Mesenchymal stem cell (in vitro differentiated cells and primary cell): ENCODE results near the gene FOXC2.

ENCODE experiments used
- DNase-seq: peaks from one replicate; pipeline ENCODE4 v3.0.0-alpha.2; 2013
- H2AFZ ChIP-seq: one replicate; pipeline ENCODE4 v1.6.1; 2013; ENCODE audit warnings: low read depth, mild to moderate bottlenecking, control low read depth, inconsistent platforms, low read length, moderate library complexity
- H2AK5ac ChIP-seq: 2 replicates; pipeline ENCODE4 v1.6.1; 2013; ENCODE audit warnings: low read length, moderate library complexity, mild to moderate bottlenecking, inconsistent platforms; ENCODE audit not compliant: severe bottlenecking
- H2BK120ac ChIP-seq: one replicate; pipeline ENCODE4 v1.6.1; 2013; ENCODE audit warnings: low read depth, mild to moderate bottlenecking, inconsistent platforms, low read length, moderate library complexity
- H2BK12ac ChIP-seq, 2 experiments: one replicate each; pipeline ENCODE4 v1.6.1; 2013; ENCODE audit warnings: inconsistent platforms in 2 of 2, low read length in 2 of 2, mild to moderate bottlenecking in 2 of 2, moderate library complexity in 2 of 2, control low read depth in 1 of 2
- H2BK15ac ChIP-seq: one replicate; pipeline ENCODE4 v1.6.1; 2013; ENCODE audit warnings: mild to moderate bottlenecking, low read depth, inconsistent platforms; ENCODE audit not compliant: poor library complexity, severe bottlenecking
- H2BK5ac ChIP-seq: 2 replicates; pipeline ENCODE4 v1.6.1; 2013; ENCODE audit warnings: low read depth, mild to moderate bottlenecking, low read length, control low read depth, inconsistent platforms; ENCODE audit not compliant: poor library complexity, severe bottlenecking
- H3K14ac ChIP-seq, 2 experiments: one replicate each; pipeline ENCODE4 v1.6.1; 2013; ENCODE audit warnings: inconsistent platforms in 2 of 2, low read length in 2 of 2, control low read depth in 1 of 2, mild to moderate bottlenecking in 1 of 2, moderate library complexity in 1 of 2
- H3K18ac ChIP-seq, 2 experiments: one replicate each; pipeline ENCODE4 v1.6.1; 2013; ENCODE audit warnings: inconsistent platforms in 2 of 2, low read length in 2 of 2, control low read depth in 1 of 2, low read depth in 1 of 2, mild to moderate bottlenecking in 1 of 2
- H3K23ac ChIP-seq, 2 experiments: one replicate each; pipeline ENCODE4 v1.6.1; 2013; ENCODE audit warnings: inconsistent platforms in 2 of 2, low read length in 2 of 2, mild to moderate bottlenecking in 2 of 2, moderate library complexity in 2 of 2, control low read depth in 1 of 2
- H3K27ac ChIP-seq: 2 replicates; pipeline ENCODE4 v1.5.1; 2013; ENCODE audit warnings: mild to moderate bottlenecking, moderate library complexity, low read length, control low read depth, inconsistent platforms; ENCODE audit not compliant: poor library complexity, severe bottlenecking
- H3K27me3 ChIP-seq, 2 experiments: 2 replicates each; pipeline versions ENCODE4 v1.6.1 to v1.7.0; 2013; ENCODE audit warnings: low read length in 2 of 2, mild to moderate bottlenecking in 2 of 2, moderate library complexity in 2 of 2, control low read depth in 1 of 2, inconsistent platforms in 1 of 2; ENCODE audit not compliant: control insufficient read depth in 1 of 2, insufficient read depth in 1 of 2
- H3K36me3 ChIP-seq, 2 experiments: 2 replicates each; pipeline versions ENCODE4 v1.6.1 to v1.7.0; 2013; ENCODE audit warnings: low read length in 2 of 2, control low read depth in 1 of 2, inconsistent platforms in 1 of 2, low read depth in 1 of 2, mild to moderate bottlenecking in 1 of 2; ENCODE audit not compliant: insufficient read depth in 2 of 2, control insufficient read depth in 1 of 2
- H3K4ac ChIP-seq, 2 experiments: one replicate each; pipeline ENCODE4 v1.6.1; 2013; ENCODE audit warnings: inconsistent platforms in 2 of 2, low read length in 2 of 2, mild to moderate bottlenecking in 2 of 2, moderate library complexity in 2 of 2, control low read depth in 1 of 2, low read depth in 1 of 2
- H3K4me1 ChIP-seq: 2 replicates; pipeline ENCODE4 v1.6.1; 2013; ENCODE audit warnings: low read depth, low read length, control low read depth; ENCODE audit not compliant: control insufficient read depth, insufficient read depth
- H3K4me2 ChIP-seq: 2 replicates; pipeline ENCODE4 v1.6.1; 2013; ENCODE audit warnings: low read length, mild to moderate bottlenecking, inconsistent platforms; ENCODE audit not compliant: poor library complexity, severe bottlenecking
- H3K4me3 ChIP-seq, 2 experiments: 2 replicates each; pipeline versions ENCODE4 v1.5.1 to v1.7.0; 2013; ENCODE audit warnings: low read length in 2 of 2, mild to moderate bottlenecking in 2 of 2, control low read depth in 1 of 2, low read depth in 1 of 2; ENCODE audit not compliant: insufficient read depth in 1 of 2
- H3K79me1 ChIP-seq: replicated peaks from 2 replicates; pipeline ENCODE4 v1.6.1; 2013; ENCODE audit warnings: mild to moderate bottlenecking, control low read depth, low read length, inconsistent platforms; ENCODE audit not compliant: poor library complexity, severe bottlenecking
- H3K9ac ChIP-seq: 2 replicates; pipeline ENCODE4 v1.7.0; 2013; ENCODE audit warnings: mild to moderate bottlenecking, low read length, moderate library complexity
- H3K9me3 ChIP-seq: 2 replicates; pipeline ENCODE4 v1.7.0; 2013; ENCODE audit warnings: mild to moderate bottlenecking, low read length; ENCODE audit not compliant: control insufficient read depth
- H4K8ac ChIP-seq: one replicate; pipeline ENCODE4 v1.6.1; 2013; ENCODE audit warnings: inconsistent platforms, mild to moderate bottlenecking, low read length, moderate library complexity
- H4K91ac ChIP-seq: one replicate; pipeline ENCODE4 v1.6.1; 2013; ENCODE audit warnings: mild to moderate bottlenecking, low read length, inconsistent platforms
- WGBS: methylation state at CpG from one replicate; pipeline ENCODE4 v1.1.7; 2013; ENCODE audit warnings: mixed read lengths; 5-methylcytosine and 5-hydroxymethylcytosine counted together

FOXC2 gene

GRCh38 chr16:86545481-86545880 is 21.1 kb upstream of the FOXC2 start:
- Histone ChIP-seq H3K4me2 (no peak overlapping the region), H3K79me1 (peaks cover 38% of the 10 kb centered on the region), H2BK5ac (no peak overlapping the region), H2BK12ac (no peak overlapping the region), H2AK5ac (no peak overlapping the region), H3K4me3 (no peak overlapping the region), H3K14ac (no peak overlapping the region), H4K8ac (no peak overlapping the region), H2AFZ (no peak overlapping the region), H3K4ac (no peak overlapping the region), H3K27ac (no peak overlapping the region), H3K4me1 (no peaks in the 10 kb centered on the region), H3K9me3 (no peaks in the 10 kb centered on the region), H4K91ac (no peak overlapping the region), H3K36me3 (peaks cover 56 to 95% of the 10 kb centered on the region in 2 experiments), H3K9ac (no peak overlapping the region), H3K18ac (no peak overlapping the region), H2BK15ac (no peak overlapping the region), H3K23ac (no peak overlapping the region), H2BK120ac (no peak overlapping the region), H3K27me3 (no peaks in the 10 kb centered on the region)
- 89% methylated on average over 12 of the region's 12 CpGs for WGBS
- no peak for DNase-seq

DNA sequence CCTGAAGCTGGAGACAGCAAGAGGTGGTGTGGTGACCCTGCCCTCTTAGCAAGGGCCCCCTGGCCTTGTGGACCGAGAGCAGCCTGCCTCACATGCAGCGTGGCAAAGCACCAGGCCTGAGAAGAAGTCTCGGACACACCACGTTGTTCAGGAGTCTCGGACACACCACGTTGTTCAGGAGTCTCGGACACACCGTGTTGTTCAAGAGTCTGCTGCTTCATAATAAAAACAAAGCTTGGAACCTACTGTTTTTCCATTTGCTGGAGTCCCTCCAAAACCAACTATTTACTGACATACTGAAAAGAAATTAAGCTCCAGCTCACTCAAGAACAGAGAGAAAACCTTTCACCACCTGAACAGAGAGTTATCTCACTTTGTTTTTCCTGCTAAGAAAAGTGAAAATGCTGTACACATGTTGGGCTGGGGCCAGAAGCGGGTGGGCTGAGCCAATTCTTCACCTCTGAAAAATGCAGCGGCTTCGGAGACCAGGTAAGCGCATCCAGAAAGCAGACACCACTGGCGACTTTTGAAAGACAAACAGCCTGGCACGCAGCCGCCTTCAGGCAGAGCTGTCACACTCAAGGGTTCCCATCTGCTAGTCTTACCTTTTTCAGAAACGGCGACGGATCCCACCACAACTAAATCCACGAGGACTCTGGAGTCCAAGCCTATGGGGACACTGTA is 20.5 kb upstream of the FOXC2 start:
- Histone ChIP-seq H3K79me1 (peaks cover 41% of the 10 kb centered on the region), H3K14ac (no peak overlapping the region), H2AFZ (no peak overlapping the region), H3K9ac (no peak overlapping the region), H3K36me3 (peaks cover 55 to 95% of the 10 kb centered on the region in 2 experiments), H3K23ac (no peak overlapping the region), H2BK5ac (no peak overlapping the region), H3K27me3 (no peaks in the 10 kb centered on the region), H3K18ac (no peak overlapping the region), H4K91ac (no peak overlapping the region), H2BK15ac (no peak overlapping the region), H3K27ac (no peak overlapping the region), H3K9me3 (no peaks in the 10 kb centered on the region), H3K4ac (no peak overlapping the region), H2AK5ac (no peak overlapping the region), H2BK12ac (no peak overlapping the region), H3K4me1 (no peaks in the 10 kb centered on the region), H3K4me3 (no peak overlapping the region), H4K8ac (no peak overlapping the region), H3K4me2 (no peak overlapping the region), H2BK120ac (no peak overlapping the region)
- 96% methylated on average over 19 of the region's 19 CpGs for WGBS
- DNase-seq, result no peak

- Histone ChIP-seq H3K9me3 (no peaks in the 10 kb centered on the region), H2AK5ac (no peak overlapping the region), H3K79me1 (peaks cover 41% of the 10 kb centered on the region), H2BK5ac (no peak overlapping the region), H4K91ac (no peak overlapping the region), H3K14ac (no peak overlapping the region), H4K8ac (no peak overlapping the region), H3K4me3 (no peak overlapping the region), H3K18ac (no peak overlapping the region), H3K36me3 (peaks cover 52 to 95% of the 10 kb centered on the region in 2 experiments), H2BK15ac (no peak overlapping the region), H3K27ac (no peak overlapping the region), H2AFZ (no peak overlapping the region), H3K9ac (no peak overlapping the region), H3K4me1 (no peaks in the 10 kb centered on the region), H3K23ac (no peak overlapping the region), H3K4me2 (no peak overlapping the region), H2BK12ac (no peak overlapping the region), H3K27me3 (no peaks in the 10 kb centered on the region), H3K4ac (no peak overlapping the region), H2BK120ac (no peak overlapping the region)
- WGBS, result 98% methylated on average over 8 of the region's 8 CpGs
- no peak for DNase-seq
Measured at GRCh38 chr16:86546638-86547013, 20.0 kb upstream of the FOXC2 start.

DNA sequence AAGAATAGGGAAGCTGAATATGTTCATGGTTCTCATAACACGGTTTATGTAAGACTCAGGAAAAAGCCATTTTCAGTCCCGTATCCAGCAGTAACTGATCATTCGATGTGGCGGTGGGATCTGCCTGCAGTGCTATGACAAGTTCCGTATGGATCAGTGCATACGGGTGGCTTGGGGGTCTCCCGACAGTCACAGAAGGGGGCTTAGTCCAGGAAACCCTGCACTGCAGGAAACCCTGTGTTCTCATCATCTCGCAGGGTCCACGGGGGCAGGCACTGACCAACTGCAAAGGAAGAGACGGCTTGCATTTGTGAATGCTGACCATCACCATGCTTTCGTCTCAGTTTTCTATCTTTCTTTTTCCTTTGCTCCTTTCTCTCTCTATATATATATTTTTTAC is 19.3 kb upstream of the FOXC2 start:
- Histone ChIP-seq H3K79me1 (peaks cover 42% of the 10 kb centered on the region), H3K4ac (no peak overlapping the region), H2BK120ac (no peak overlapping the region), H3K36me3 (peaks cover 52 to 95% of the 10 kb centered on the region in 2 experiments), H2AK5ac (no peak overlapping the region), H3K4me3 (no peak overlapping the region), H3K14ac (no peak overlapping the region), H2BK5ac (no peak overlapping the region), H3K27me3 (no peaks in the 10 kb centered on the region), H2BK15ac (no peak overlapping the region), H3K23ac (no peak overlapping the region), H3K4me1 (no peaks in the 10 kb centered on the region), H3K9me3 (no peaks in the 10 kb centered on the region), H2AFZ (no peak overlapping the region), H3K18ac (no peak overlapping the region), H4K8ac (no peak overlapping the region), H3K27ac (no peak overlapping the region), H2BK12ac (no peak overlapping the region), H3K4me2 (no peak overlapping the region), H4K91ac (no peak overlapping the region), H3K9ac (no peak overlapping the region)
- WGBS, result 95% methylated on average over 10 of the region's 11 CpGs
- DNase-seq, result no peak
